ENCODE results near the gene FUT6. TPM values are rescaled to one million over a fixed set of nuclear protein-coding genes. Genes with fewer than 3 reads are reported as not detected.

Gene FUT6
- polyA plus RNA-seq, 3 donors: not detected

- no peak overlapping the region for H2AFZ ChIP-seq (ENCODE audit: insufficient read depth, low read depth, low read length, poor library complexity, severe bottlenecking)
- no peaks in the 10 kb centered on the region for H3K4me1 Mint-ChIP-seq
- H3K36me3 Mint-ChIP-seq: no peaks in the 10 kb centered on the region
- H3K9me3 ChIP-seq (replicated peaks in 1 of 2; ENCODE audit: control insufficient read depth in 1 of 2, insufficient read depth in 1 of 2, low read length in 2 of 2): no peaks in the 10 kb centered on the region
- no peak overlapping the region for H3K4me3 ChIP-seq (replicated peaks in 1 of 3; ENCODE audit: low read depth in 2 of 3, low read length in 3 of 3)
- TF ChIP-seq CTCF (IDR thresholded peaks at IDR 0.05): no peak
- no peaks in the 10 kb centered on the region for H3K36me3 ChIP-seq (replicated peaks in 1 of 2; ENCODE audit: control insufficient read depth in 1 of 2, insufficient read depth in 2 of 2, low read length in 2 of 2)
- H3K27me3 ChIP-seq (ENCODE audit: control insufficient read depth in 2 of 2, insufficient read depth in 2 of 2, low read length in 2 of 2): no peaks in the 10 kb centered on the region
- H3K27ac ChIP-seq (ENCODE audit: low read depth in 1 of 2, low read length in 2 of 2): no peak overlapping the region
- H3K4me2 ChIP-seq (replicated peaks; ENCODE audit: extremely low read depth, low read length, poor library complexity, severe bottlenecking): no peak overlapping the region
- H3K79me2 ChIP-seq (ENCODE audit: insufficient read depth, low read length): no peaks in the 10 kb centered on the region
- DNase-seq: no peak
- H3K9me3 Mint-ChIP-seq: peaks cover 0 to 3% (median 0%) of the 10 kb centered on the region in 7 donors
- H3K27ac Mint-ChIP-seq: no peak overlapping the region
- H3K27me3 Mint-ChIP-seq (ENCODE audit: low read depth in 3 of 3): peaks cover 10 to 12% (median 11%) of the 10 kb centered on the region in 3 donors
- H3K4me1 ChIP-seq (ENCODE audit: control insufficient read depth in 1 of 2, insufficient read depth in 2 of 2, low read length in 2 of 2): no peaks in the 10 kb centered on the region
- H3K4me3 Mint-ChIP-seq: no peak overlapping the region
- no peaks in the 10 kb centered on the region for H4K20me1 ChIP-seq (ENCODE audit: insufficient read depth, low read length)
- WGBS (ENCODE audit: insufficient coverage): 56% methylated on average over 5 of the region's 6 CpGs
- no peak overlapping the region for H3K9ac ChIP-seq (ENCODE audit: insufficient read depth, low read length, poor library complexity, severe bottlenecking)
- intact Hi-C loops (cut with micrococcal nuclease): no loop called here
Observed at GRCh38 chr19:5820785-5821184, 18.7 kb downstream of the FUT6 start.

GRCh38 chr19:5818594-5818993 lies 20.9 kb downstream of the FUT6 start:
- Mint-ChIP-seq H3K4me3 (no peak overlapping the region), H3K36me3 (no peaks in the 10 kb centered on the region), H3K27ac (no peak overlapping the region), H3K4me1 (no peaks in the 10 kb centered on the region), H3K27me3 (ENCODE audit: low read depth in 3 of 3) (peaks cover 6 to 14% (median 13%) of the 10 kb centered on the region in 3 donors), H3K9me3 (peaks cover 0 to 3% (median 2%) of the 10 kb centered on the region in 7 donors)
- Histone ChIP-seq H3K4me2 (replicated peaks; ENCODE audit: extremely low read depth, low read length, poor library complexity, severe bottlenecking) (no peak overlapping the region), H4K20me1 (ENCODE audit: insufficient read depth, low read length) (no peaks in the 10 kb centered on the region), H3K9me3 (replicated peaks in 1 of 2; ENCODE audit: control insufficient read depth in 1 of 2, insufficient read depth in 1 of 2, low read length in 2 of 2) (no peaks in the 10 kb centered on the region), H3K9ac (ENCODE audit: insufficient read depth, low read length, poor library complexity, severe bottlenecking) (no peak overlapping the region), H3K27ac (ENCODE audit: low read depth in 1 of 2, low read length in 2 of 2) (no peak overlapping the region), H2AFZ (ENCODE audit: insufficient read depth, low read depth, low read length, poor library complexity, severe bottlenecking) (no peak overlapping the region), H3K27me3 (ENCODE audit: control insufficient read depth in 2 of 2, insufficient read depth in 2 of 2, low read length in 2 of 2) (no peaks in the 10 kb centered on the region), H3K79me2 (ENCODE audit: insufficient read depth, low read length) (no peaks in the 10 kb centered on the region), H3K4me3 (replicated peaks in 1 of 3; ENCODE audit: low read depth in 2 of 3, low read length in 3 of 3) (no peak overlapping the region), H3K4me1 (ENCODE audit: control insufficient read depth in 1 of 2, insufficient read depth in 2 of 2, low read length in 2 of 2) (no peaks in the 10 kb centered on the region), H3K36me3 (replicated peaks in 1 of 2; ENCODE audit: control insufficient read depth in 1 of 2, insufficient read depth in 2 of 2, low read length in 2 of 2) (no peaks in the 10 kb centered on the region)
- intact Hi-C loops (cut with micrococcal nuclease): no loop called here
- 97% methylated on average over 4 of the region's 10 CpGs for WGBS (ENCODE audit: insufficient coverage)
- DNase-seq: no peak
- TF ChIP-seq CTCF (IDR thresholded peaks at IDR 0.05): no peak

All from CD14-positive monocyte (primary cell).